Caki2 (cell line): ENCODE results near the gene ARL4A. TPM values are rescaled to one million over a fixed set of nuclear protein-coding genes. Genes with fewer than 3 reads are reported as not detected.

ENCODE experiments used
- DNase-seq: peaks from one replicate; pipeline ENCODE4 v3.0.0-alpha.2; 2015; ENCODE audit warnings: low read depth
- in situ Hi-C: cut with HindIII; loops from 2 replicates; pipeline ENCODE4 v1.10.0; 2016; ENCODE audit warnings: low sequenced_read_pairs, low pct_unique_long_range_greater_than_20kb, mixed read lengths
- total RNA-seq: library from RNA; depleted of rRNA; stranded (reverse); fragments of >200 nt; shearing (Covaris generic); gene quantifications from 2 replicates; pipeline ENCODE4 v1.2.3, GENCODE V29; 2014; ENCODE audit warnings: low replicate concordance

Gene ARL4A
- total RNA-seq, 1 experiment from 2014 or later, result 45.1 TPM

DNA sequence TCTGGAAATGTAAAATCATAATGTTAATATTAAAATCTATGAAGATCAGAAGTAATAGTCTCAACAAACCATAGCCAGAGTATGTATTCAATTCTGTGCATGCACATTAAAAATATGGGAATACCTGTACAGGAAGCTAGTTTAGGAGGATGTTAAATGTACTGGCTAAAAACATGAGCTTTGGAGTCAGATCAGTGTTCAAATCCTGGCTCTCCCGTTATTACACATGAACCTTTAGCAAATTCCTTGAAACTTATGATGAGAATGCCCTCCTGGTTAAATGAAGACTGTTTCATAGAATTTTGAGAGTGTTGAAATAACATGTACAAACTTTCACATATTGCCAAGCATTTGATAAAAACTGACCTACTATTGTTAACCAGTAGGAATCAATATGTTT, 4.6 kb downstream of the ARL4A start:
- in situ Hi-C loops, result no loop called here
- no peak for DNase-seq

DNA sequence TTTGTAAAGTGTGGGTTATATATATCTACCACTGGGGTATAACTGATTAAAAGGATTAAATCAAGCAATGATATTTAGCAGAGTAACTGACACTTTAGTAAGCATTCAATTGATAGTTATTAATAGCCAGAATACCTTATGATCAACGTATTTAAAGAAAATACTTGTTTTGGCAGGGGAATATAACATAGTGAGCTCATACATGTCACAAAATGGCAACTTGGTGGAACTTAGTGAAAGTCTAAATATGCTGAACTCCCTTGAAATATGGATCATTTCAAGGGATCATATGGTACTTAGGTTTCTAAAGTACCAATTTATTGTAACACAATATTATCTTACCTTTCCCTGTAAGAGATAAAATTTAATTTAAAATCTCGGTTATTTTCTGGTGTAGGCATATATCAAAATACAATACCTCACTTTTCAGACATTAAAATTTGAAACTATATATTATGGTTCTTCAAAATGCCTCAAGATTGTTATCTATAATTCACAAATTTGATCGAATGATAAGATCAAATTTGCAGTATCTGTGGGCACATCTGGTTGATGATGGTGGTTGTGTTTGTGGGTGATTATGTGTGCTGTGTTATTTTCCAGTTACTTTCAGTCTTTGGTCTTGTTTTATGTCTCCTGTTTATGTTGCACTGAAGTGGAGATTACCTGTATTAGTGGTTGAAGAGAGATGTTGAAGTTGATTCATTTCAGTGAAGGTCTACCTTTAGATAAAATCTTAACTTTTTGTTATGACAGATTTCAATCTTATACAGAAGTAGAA, 5.2 kb downstream of the ARL4A start:
- in situ Hi-C loops, result no loop called here
- no peak for DNase-seq

GRCh38 chr7:12694817-12695216, 7.4 kb downstream of the ARL4A start:
- in situ Hi-C loops, result no loop called here

DNA sequence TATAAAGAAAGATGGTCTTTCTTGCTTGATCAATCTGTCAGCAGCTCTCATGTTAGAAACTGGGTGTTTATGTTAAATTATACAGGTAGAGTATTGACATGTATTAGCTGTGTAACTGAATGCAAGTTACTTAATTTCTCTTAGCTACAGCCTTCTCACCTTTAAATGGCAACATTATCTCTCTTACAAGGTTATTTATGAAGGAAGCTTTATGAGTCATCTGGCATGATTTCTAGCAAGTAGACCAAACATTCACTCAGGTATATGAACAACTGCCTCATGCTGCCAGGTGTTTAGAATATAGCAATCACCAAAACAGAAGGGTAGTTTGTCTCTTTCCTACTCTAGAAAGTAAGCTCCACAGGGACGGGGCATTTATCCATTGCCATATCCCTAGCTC, 8.5 kb downstream of the ARL4A start:
- no peak for DNase-seq
- in situ Hi-C loops, result no loop called here

More at GRCh38 chr7:12694817-12695216, 7.4 kb downstream of the ARL4A start:
- DNase-seq, result no peak

DNA sequence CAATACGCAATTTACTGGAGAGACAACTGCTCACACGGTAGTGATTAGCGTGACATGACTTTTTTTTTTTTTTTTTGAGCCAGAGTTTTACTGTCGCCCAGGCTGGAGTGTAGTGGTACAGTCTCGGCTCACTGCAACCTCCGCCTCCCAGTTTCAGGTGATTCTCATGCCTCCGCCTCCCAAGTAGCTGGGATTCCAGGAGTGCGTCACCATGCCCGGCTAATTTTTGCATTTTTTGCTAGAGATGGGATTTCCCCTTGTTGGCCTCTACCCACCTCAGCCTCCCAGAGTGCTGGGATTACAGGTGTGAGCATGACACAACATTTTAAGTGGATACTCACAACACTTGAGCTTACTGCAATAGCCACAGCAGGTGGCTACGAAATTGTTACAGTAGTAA, 11.9 kb downstream of the ARL4A start:
- in situ Hi-C loops, result no loop called here
- no peak for DNase-seq

DNA sequence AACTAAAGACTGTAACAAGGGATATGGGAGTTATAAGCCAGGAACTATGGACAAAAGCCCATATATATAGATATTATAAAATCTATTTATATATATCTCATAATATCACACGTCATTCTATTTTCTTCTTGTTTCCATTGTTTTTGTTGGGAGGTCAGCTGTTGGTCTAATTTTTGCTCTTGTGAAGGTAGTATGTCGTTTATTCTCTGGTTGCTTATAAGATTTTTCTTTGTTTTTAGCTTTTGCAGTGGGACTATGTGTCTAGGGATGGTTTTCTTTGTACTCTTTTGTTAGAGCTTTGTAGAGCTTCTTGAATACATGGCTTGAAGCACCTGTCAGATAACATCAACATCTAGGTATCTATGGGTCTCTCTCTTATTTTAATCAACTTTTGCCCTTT, 14.0 kb downstream of the ARL4A start:
- in situ Hi-C loops, result no loop called here
- DNase-seq, result no peak

DNA sequence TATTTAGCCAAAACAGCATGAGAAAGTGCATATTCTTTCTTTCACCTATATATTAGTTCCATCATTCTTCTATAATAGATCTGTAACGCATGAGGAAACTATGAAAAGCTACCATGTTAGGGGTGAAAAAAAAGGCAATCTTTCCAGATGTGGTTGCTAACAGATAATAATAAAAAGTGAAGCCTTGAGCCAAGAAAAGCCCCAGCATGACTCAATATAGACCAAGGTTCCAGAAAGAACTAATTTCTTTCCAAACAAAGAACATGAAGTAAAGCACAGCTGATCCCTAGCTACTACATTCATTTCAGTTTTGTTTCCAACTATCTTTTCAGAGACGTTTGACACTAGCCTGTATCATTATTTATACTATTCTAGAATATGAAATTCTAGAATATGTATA, 16.4 kb downstream of the ARL4A start:
- no peak for DNase-seq
- in situ Hi-C loops, result no loop called here

DNA sequence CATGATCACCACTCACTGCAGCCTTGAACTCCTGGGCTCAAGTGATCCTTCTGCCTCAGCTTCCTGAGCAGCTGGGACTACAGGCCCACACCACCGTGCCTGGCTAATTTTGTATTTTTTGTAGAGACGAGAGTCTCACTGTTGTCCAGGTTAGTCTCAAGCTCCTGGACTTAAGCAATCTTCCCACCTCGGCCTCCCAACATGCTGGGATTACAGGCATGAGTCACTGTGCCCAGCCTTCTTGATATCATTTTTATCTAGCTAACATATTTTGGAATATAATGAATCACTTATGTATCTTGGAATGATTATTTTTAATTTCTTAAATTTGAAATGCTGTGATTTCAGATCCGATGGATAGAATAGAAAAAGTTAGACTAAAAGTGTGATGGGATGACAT, 18.4 kb downstream of the ARL4A start:
- DNase-seq, result no peak
- in situ Hi-C loops, result no loop called here

DNA sequence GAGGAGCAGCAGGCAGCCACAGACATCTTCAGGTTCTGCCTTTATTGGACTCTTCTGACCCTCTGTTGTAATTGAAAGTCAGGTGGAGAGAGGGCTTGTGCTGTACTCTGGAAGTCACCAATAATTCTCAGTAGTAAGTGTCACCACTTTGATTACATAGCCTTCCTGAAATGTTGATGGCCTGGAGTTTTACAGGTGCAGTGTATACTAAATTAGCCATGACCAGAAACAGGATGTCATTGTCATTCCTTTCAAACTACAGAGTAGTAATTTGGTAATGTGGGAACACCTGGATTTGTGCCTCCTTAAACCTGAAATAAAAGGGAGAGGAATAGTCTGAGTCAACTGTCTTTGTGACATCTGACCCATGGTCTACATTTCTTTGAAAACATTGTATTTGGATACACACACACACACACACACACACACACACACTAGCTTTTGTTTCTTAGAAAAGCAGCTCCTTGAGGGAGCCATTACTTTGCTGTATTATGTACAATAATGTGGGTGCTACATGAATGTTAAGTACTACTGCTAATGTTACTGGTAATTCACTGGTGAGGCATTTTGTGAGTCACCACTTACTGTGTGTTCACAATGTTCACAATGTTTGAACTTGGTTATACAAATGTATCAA, 19.6 kb downstream of the ARL4A start:
- in situ Hi-C loops, result no loop called here

DNA sequence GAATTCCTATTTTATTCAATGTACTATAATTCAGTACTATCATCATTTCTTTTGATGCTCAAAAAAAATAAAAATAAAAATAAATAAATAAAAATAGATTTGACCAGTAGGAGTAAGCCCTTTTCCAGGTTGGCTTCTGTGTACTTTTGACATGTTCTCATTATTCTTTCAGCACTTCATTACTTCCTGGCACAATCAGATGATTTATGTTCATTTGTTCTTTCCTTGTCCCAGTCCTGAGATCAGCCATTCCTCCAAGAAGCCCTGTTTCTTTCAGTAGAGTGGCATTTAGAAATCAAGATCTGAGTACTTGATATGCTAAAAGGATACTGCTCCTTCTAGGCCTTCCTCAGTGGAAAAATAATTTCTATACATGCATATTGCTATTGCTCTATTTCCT, 20.9 kb downstream of the ARL4A start:
- in situ Hi-C loops, result no loop called here
- no peak for DNase-seq

More for the DNA sequence above, 19.6 kb downstream of the ARL4A start:
- DNase-seq, result no peak

- in situ Hi-C loops, result no loop called here
- no peak for DNase-seq
These were observed 22.5 kb downstream of the ARL4A start for GRCh38 chr7:12709726-12710502.

GRCh38 chr7:12711124-12711523, 23.7 kb downstream of the ARL4A start:
- in situ Hi-C loops, result no loop called here
- no peak for DNase-seq

DNA sequence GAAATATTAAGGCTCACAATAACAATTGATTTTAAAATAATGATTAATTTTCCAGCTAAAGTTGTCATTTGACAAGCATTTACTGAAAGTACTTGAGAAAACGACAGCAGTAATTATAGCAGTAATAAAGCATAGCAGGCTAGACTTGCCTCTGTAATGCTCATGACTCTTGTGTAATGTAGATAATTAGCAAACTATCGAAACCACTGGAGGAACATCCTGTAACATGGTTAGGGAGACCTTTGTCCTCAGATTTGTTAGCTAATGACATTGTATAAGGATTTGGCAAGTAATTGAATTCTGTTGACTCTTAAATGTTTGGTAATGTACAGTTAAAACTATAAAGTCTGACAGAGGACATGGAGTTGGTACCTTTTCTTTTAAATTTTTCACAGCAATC, 24.8 kb downstream of the ARL4A start:
- in situ Hi-C loops, result no loop called here
- DNase-seq, result no peak

DNA sequence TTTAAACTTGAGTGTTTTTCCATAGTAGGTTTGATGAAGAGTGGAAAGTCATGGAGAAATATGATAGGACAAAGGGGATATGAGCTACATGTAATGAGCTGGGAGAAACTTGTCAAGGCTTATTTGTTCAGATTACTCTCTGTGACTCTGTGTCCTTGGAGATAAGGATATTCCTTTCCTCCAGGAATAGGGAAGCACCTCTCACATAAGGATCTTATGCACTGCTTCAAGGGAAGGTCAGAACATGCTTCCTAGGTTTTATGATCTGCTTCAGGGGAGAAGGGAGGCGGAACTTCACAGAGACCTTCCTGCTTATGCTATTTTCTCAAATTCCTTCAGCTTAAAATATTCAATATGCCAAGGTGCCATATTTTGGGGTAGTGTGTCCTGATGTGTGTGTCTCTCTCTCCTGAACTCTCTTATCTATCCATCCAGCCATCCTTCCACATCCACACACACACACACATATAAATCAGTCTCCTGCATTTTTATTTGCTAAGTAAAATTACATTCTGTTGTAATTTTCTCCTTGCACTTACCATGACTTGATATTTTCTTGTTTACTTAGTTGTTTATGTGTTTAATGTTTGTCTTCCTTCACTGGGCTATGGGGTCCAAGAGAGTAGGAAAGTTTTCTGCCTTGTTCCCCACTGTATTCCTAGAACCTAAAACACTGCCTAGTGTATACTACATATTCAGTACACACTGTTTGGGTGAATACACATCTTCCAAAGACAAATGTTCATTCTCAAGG, 26.4 kb downstream of the ARL4A start:
- DNase-seq, result no peak
- in situ Hi-C loops, result no loop called here

DNA sequence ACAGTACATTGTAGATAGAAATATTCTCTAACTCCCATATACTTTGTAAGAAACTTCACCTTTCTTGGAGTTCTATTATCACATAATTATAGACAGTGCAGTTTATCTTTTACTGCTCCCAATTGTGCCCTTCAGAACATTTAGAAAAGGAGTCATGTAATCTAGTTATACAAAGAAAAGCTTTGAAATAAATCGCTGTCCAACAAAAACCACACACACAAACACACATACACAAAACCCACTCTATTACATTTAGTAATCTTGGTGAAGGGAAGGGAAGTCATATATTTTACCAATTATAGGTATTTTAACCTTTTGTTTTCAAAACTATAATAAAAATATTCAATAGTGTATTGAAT, 26.9 kb downstream of the ARL4A start:
- no peak for DNase-seq
- in situ Hi-C loops, result no loop called here

GRCh38 chr7:12715372-12716133, 28.1 kb downstream of the ARL4A start:
- in situ Hi-C loops, result no loop called here
- peak; percentile 73 for DNase-seq

- in situ Hi-C loops, result no loop called here
- DNase-seq, result no peak
These were observed 28.8 kb downstream of the ARL4A start for GRCh38 chr7:12716134-12716681.

DNA sequence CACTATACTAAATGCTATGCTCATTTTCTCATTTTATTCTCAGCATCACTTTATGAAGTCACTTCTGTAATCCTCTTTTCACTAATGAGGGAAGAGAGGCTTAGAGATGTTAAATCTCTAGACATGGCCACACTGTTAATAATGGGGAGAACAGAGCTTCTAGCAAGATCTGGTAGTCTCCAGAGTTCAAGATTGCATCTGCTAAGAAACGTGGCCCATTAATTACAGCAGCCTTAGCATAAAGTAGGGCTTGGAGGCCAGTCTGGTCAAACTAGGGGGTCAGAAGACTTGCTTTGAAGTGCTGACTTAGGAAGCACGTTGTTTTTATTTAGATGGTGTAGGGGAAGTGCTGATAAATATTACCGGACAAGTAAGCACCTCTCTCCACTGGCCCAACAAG, 29.3 kb downstream of the ARL4A start:
- in situ Hi-C loops, result no loop called here
- no peak for DNase-seq
